CMK (cell line): ENCODE results near the gene B3GNT2.

Experiments
- DNase-seq: peaks from one replicate; pipeline ENCODE4 v3.0.0-alpha.2; 2010; ENCODE audit warnings: low read depth

The B3GNT2 gene

DNA sequence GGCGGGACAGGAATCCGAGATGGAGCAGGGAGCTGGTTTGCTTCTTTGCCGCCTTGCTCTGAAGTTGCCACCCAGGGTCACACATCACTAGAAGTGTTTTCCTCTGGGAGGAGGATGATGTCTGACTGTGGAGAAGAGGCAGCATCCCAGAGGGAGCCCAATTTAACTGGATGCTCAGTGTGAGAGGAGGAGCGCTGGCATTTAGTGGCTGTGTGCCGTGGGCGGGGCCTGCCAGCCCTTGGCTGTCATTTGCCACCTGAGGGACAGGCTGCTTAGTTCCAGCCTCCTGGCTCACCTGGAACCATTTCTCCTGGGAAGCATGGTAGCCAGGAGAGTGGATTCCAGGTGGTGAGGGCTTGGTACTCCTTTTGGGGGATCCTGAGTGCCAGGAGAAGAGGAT, 9.6 kb downstream of the B3GNT2 start:
- no peak for DNase-seq

- no peak for DNase-seq
Observed at GRCh38 chr2:62206024-62206423, 10.1 kb downstream of the B3GNT2 start.

GRCh38 chr2:62207491-62207890, 11.6 kb downstream of the B3GNT2 start:
- DNase-seq, result no peak

GRCh38 chr2:62208074-62208757, 12.3 kb downstream of the B3GNT2 start:
- DNase-seq, result no peak

DNA sequence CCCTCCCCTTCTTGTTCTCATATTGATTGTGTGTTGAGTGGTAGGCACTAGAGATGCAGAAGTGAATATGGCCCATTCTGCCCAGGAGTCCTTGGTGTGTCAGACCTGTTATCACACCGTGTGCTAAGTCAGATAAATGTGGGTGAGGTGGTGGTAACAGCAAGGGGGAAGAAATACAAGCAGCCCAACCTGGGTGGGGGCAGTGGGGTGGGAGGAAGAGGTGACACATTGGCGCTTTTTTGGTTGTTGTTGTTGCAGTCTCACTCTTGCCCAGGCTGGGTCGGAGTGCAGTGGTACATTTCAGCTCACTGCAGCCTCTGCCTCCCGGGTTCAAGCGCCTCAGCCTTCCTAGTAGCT, 12.8 kb downstream of the B3GNT2 start:
- no peak for DNase-seq

DNA sequence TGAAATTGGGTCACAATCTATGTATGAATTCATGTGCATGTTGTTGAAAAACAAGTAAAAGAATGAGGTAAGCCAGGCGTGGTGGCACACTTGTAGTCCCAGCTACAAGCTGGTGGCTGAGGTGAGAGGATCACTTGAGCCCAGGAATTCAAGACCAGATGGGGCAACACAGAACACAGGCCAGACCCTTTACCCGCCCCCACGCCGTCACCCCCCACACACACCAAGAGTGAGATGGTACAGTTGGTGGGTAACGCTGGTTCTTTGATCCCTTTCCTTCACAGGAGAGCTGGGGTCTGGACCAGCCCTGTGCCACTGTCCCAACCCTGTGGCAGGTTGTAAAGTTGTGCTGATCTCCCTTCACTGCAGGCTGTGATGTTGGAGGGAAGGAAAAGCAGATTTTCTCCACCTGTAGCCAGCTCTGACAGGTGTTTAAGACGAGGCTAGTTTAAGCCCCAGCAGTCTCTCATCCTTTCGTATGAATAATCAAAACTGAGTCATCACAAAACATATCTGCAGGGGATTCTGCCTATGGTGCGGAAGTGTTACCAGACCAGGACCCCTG, 13.6 kb downstream of the B3GNT2 start:
- no peak for DNase-seq

DNA sequence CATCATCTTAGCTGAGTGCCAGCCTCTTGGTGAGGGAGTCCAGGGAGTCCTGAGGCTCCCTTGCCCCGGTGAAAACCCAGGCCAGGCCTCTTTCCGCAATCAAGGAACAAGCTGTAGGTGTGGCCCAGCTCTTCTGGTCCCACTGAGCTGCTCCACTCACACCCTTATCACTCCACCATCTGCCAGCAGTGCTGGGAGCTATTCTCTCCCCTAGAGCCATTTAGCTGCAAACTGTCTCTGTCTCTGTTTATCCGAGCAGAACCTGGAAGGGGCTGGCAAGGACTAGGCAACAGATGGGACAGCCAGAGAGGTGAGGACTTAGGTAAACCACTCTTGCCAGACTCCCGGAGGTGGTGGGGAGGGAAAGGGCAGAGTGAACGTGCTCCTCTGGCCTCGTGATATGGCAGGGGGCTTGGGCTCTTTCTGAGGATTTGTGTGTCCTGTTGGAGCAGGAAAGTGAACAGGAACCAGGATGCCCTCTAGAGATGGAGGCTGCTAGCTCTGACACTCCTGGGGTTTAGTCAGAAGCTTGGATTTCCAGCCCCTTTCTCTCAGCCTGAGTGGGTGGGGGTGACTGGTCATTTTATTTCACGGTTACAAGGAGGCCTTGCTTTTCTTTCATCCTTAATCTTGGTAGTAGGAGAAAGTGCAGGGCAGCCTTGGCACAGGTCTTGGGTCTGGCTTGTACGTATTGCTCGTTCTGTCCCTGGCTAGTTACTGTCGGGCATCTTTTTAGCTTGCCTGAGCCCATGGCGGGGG, 19.6 kb downstream of the B3GNT2 start:
- DNase-seq, result no peak

DNA sequence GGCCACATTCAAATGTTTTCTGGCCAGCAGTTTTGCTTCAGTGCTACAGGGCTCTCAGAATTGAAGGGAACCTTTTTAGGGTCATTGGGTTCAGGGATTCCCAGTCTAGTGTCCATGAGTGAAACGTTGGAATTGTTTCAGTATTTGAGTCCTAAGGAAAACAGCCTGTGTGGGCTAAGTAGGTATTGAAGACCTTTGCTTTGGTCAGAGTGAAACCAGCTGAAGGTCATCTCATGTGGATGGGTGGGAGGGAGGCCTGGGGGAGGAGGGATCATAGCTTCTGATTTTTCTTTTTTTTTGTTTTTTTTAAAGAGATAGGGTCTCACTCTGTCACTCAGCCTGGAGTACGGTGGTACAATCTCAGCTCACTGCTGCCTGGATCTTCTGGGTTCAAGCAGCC, 20.2 kb downstream of the B3GNT2 start:
- no peak for DNase-seq

DNA sequence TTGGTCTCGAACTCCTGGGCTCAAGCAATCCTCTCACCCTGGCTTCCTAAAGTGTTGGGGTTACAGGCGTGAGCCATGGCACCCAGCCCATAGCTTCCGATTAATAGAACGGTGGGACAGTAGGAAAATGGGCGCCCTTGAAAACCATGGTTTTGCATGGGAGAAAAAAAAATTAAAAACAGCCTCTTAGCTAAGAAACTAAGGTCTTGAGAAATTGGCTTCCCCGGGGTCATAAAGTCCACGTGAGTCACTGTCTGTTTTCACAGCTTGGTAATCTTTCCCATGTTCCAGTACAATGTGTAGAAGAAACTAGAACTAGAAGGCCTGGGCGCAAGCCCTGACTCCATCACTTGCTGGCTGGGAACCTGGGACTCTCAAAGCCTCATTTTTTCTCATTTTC, 20.7 kb downstream of the B3GNT2 start:
- DNase-seq, result no peak

DNA sequence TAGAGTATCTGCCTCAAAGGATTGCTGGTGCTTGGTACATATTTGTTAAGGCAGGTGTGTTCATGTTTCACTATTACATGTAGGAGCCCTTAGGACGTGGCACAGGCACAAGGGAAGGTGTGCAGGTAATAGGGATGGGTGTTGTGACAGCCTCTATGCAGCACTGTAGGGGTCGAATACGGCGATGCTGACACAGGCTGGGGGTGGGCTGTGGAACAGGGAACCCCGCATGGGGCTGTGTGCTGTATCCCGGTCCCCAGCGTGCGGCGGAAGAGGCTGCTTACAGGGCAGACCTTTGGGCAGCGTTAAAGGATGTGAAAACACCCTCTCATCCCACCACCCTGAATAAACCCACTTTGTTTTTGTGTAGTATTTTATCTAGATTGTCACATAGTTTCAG, 21.5 kb downstream of the B3GNT2 start:
- no peak for DNase-seq

DNA sequence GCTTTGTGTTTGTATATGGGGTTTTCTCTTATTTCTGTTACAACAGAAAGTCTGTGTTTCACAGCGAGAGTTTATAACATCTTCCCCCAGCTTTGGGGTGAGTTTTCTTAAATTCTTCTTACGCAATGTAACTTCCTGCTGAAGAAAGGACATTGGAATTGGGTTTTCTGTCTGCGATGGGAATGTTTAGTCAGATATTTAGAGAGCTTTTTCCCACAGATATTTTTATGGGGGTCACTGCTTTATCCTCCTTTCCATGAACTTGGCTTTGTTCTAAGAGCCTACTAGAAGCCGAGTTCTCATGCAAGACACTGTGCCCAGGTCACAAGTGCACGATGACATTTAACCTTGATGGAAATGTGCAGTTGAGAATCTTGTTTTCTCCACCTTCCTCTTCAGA, 22.1 kb downstream of the B3GNT2 start:
- DNase-seq, result no peak

GRCh38 chr2:62219407-62220159, 23.7 kb downstream of the B3GNT2 start:
- DNase-seq, result no peak

GRCh38 chr2:62221141-62221540, 25.2 kb downstream of the B3GNT2 start:
- no peak for DNase-seq

DNA sequence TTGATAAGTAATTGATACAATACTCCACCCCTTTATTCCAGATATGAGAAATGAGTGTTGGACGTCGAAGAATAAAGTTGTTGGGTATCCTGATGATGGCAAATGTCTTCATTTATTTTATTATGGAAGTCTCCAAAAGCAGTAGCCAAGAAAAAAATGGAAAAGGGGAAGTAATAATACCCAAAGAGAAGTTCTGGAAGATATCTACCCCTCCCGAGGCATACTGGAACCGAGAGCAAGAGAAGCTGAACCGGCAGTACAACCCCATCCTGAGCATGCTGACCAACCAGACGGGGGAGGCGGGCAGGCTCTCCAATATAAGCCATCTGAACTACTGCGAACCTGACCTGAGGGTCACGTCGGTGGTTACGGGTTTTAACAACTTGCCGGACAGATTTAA, 26.3 kb downstream of the B3GNT2 start:
- DNase-seq, result no peak

GRCh38 chr2:62222674-62223073, 26.8 kb downstream of the B3GNT2 start:
- no peak for DNase-seq

- no peak for DNase-seq
Observed at GRCh38 chr2:62224976-62225375, 29.1 kb downstream of the B3GNT2 start.

- no peak for DNase-seq
Observed at GRCh38 chr2:62227386-62228075, 31.6 kb downstream of the B3GNT2 start.

DNA sequence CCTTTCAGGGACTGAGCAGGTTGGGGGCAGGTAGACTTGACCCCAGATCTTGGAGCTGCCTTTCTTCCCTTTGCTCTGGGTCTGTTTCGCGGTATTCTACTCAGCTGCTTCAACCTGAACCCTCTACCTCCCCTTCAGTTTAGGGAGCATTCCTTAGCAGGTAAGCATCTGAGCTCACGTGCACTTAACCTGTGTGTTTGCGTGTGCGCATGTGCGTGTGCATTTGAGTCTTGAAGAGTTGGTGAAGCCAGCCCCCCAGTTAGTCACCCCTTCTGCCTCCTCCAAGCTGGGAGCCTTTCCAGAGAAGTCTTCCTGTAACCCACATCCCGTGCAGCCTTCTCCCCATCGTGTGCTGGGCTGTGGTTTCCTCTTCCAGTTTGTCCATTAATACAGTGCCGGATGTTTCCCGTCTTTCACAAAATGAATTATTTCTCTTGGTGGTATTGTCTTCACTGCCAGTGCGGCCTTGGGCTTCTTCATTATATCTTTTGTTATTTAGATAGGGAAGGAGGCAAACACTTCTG, 33.2 kb downstream of the B3GNT2 start:
- DNase-seq, result no peak

DNA sequence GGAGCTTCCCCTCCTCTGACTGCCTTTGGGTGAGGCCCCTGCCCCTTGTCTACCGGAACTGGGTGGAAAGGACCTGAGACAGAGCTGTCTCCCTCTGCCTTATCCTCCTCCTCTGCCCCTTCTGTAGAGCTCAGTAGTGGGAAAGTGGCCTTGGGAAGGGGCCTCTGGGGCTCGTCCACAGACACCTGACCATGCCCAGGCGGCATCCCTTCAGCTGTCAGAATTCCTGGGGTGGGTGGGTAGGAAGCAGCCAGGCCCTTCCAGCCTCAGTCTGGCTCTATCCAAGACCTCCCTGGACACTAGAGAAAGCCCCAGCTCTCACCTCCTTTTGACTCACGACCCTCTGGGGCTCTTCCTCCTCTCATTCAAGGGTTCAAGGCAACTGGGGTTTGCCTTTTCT, 35.6 kb downstream of the B3GNT2 start:
- DNase-seq, result no peak

DNA sequence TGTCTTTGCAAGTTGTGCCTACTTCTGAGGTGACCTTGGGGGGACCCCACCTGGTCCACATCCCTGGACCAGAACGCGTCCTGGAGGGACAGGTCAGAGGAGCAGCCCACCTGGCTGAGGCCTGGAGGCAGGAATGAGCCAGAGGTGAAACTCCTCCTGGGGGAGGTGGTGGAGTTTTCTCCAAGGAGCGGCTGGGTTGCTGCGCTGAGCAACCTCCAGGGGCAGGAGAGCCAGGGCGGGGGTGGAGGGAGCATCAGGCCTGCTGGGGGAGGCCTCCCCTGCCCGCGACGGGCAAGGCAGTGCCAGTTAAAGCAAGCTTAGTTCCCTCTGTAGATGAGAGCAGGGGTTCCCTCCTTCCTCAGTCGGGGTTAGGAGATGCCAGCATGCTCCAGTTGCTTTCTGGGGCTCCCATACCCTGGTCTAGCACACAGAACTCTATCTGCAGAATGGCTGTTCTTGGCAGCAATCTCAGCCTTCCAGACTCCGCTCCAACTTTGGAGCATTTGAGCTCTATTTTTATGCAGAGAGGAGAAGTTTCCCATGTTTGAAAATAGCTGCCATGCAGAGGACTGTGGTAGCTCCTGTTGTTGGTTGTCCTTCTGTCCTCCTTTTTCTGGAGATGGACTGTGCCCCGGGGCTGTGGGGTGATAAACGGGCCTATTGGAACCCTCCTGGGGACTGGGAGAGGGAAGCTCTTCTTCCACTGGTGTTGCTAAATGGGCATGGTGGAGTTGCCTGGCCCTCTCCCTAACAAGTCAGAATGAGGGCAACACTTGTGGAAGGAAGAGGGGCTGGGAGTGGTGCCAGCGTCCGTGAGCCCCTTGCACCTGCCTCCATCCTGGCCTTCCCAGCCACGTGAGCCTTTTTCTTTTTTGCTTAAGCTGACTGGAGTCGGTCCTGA, 39.1 kb downstream of the B3GNT2 start:
- DNase-seq, result no peak

DNA sequence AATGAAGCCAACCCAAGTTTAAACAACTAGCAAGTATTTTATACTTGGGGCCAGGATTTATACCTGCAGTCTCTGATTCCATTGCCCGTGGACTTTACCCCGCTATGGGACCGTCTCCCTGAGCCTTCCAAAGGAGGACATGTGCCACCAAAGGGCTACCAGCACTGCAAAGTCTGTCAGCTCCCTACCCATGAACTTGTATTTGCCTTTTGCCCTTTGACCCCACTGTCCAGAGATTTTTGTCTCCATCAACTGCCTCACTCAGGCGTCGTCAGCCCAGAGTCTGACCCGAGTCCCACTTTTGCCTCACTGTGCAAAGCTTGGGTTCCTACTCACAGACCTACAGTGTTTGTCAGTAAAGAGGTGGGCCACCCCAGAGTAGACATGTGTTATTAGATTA, 40.6 kb downstream of the B3GNT2 start:
- DNase-seq, result no peak
